CD4-positive, CD25-positive, alpha-beta regulatory T cell (primary cell): ENCODE data around the gene CEP89. TPM values are rescaled to one million over a fixed set of nuclear protein-coding genes. Genes with fewer than 3 reads are reported as not detected.
A peak's percentile ranks its signal among the peaks of the same experiment; 100 is the strongest.
"Not testable (repeated sequence)": the region's sequence is repeated elsewhere in the genome, so short reads cannot be mapped to it uniquely, and the experiment has no call there.

Experiments used
- ATAC-seq, 2 donors: fragments of 150-1000 bp; cut with Tn5 transposase; one replicate each; pipeline ENCODE4 v1.10.0; 2021; ENCODE audit warnings: low read depth in 2 of 2, moderate number of reproducible peaks in 2 of 2, moderate library complexity in 1 of 2
- DNase-seq, 3 donors: peaks; one replicate each; pipeline versions ENCODE4 v3.0.0 to v3.0.0-alpha.2; 2012 to 2022; ENCODE audit warnings: mixed read lengths in 1 of 3
- H3K27ac ChIP-seq: one replicate; pipeline ENCODE4 v1.7.0; 2013; ENCODE audit warnings: mild to moderate bottlenecking, low read length; ENCODE audit not compliant: insufficient read depth, poor library complexity, severe bottlenecking
- H3K27me3 ChIP-seq: one replicate; pipeline ENCODE4 v1.7.0; 2013; ENCODE audit warnings: low read length; ENCODE audit not compliant: control insufficient read depth, insufficient read depth
- H3K36me3 ChIP-seq: one replicate; pipeline ENCODE4 v1.7.0; 2013; ENCODE audit warnings: mild to moderate bottlenecking, low read length, moderate library complexity; ENCODE audit not compliant: control insufficient read depth, insufficient read depth
- H3K4me1 ChIP-seq: 2 replicates; pipeline ENCODE4 v1.7.0; 2013; ENCODE audit warnings: mild to moderate bottlenecking, low read length; ENCODE audit not compliant: insufficient read depth, control insufficient read depth, poor library complexity, severe bottlenecking
- H3K4me3 ChIP-seq: one replicate; pipeline ENCODE4 v1.7.0; 2013; ENCODE audit warnings: low read depth, mild to moderate bottlenecking, low read length, moderate library complexity
- H3K9me3 ChIP-seq, 2 experiments: 1 replicate in 1 of 2; 2 replicates in 1 of 2; pipeline ENCODE4 v1.7.0; 2013; ENCODE audit warnings: low read length in 2 of 2, mild to moderate bottlenecking in 1 of 2, moderate library complexity in 1 of 2; ENCODE audit not compliant: control insufficient read depth in 2 of 2
- H3K27ac Mint-ChIP-seq, 3 donors: one replicate each; pipeline ENCODE4 v1.8.0; 2020 to 2022; ENCODE audit warnings: mild to moderate bottlenecking in 3 of 3, mixed read lengths in 3 of 3, moderate library complexity in 2 of 3
- H3K27me3 Mint-ChIP-seq: one replicate; pipeline ENCODE4 v1.8.0; 2022; ENCODE audit warnings: mild to moderate bottlenecking, mixed read lengths
- H3K36me3 Mint-ChIP-seq: one replicate; pipeline ENCODE4 v1.8.0; 2020; ENCODE audit warnings: mixed read lengths
- H3K4me1 Mint-ChIP-seq, 4 donors: one replicate each; pipeline ENCODE4 v1.8.0; 2020 to 2022; ENCODE audit warnings: mixed read lengths in 4 of 4, mild to moderate bottlenecking in 1 of 4
- H3K4me3 Mint-ChIP-seq, 4 donors: one replicate each; pipeline ENCODE4 v1.8.0; 2020 to 2022; ENCODE audit warnings: mild to moderate bottlenecking in 4 of 4, mixed read lengths in 4 of 4, moderate library complexity in 3 of 4
- H3K9me3 Mint-ChIP-seq, 7 donors: one replicate each; pipeline ENCODE4 v1.8.0; 2020 to 2022; ENCODE audit warnings: mixed read lengths in 7 of 7, mild to moderate bottlenecking in 3 of 7, moderate library complexity in 2 of 7
- polyA plus RNA-seq, 4 donors: library from polyadenylated mRNA; unstranded; fragments of 300-500 nt; fragmentation: Illumina TruSeq; gene quantifications; one replicate each; pipeline ENCODE4 v1.2.3, GENCODE V29; 2021
- total RNA-seq: library from RNA; stranded (reverse); gene quantifications from one replicate; pipeline ENCODE4 v1.2.3, GENCODE V29; 2022

The CEP89 gene
- total and polyA plus RNA-seq, 5 donors from 2014 or later = 8.7 to 11.3 (median 10.2) TPM

- H3K4me3 Mint-ChIP-seq, DNase-seq, H3K27ac ChIP-seq, ATAC-seq, H3K27me3 ChIP-seq, H3K27ac Mint-ChIP-seq, H3K36me3 Mint-ChIP-seq, H3K9me3 ChIP-seq, H3K4me1 ChIP-seq, H3K4me3 ChIP-seq, H3K27me3 Mint-ChIP-seq, H3K36me3 ChIP-seq, H3K9me3 Mint-ChIP-seq: not testable (repeated sequence)
- peaks cover 7 to 20% (median 8%) of the 10 kb centered on the region in 4 donors for H3K4me1 Mint-ChIP-seq
These were observed 139.7 kb downstream of the CEP89 start for GRCh38 chr19:32832094-32832493.

GRCh38 chr19:32831611-32832010, 140.1 kb downstream of the CEP89 start:
- Mint-ChIP-seq H3K27ac (no peak overlapping the region), H3K4me1 (peaks cover 2 to 15% (median 5%) of the 10 kb centered on the region in 4 donors), H3K4me3 (no peak overlapping the region), H3K36me3 (no peaks in the 10 kb centered on the region), H3K9me3 (no peaks in the 10 kb centered on the region), H3K27me3 (peaks cover 4% of the 10 kb centered on the region)
- Histone ChIP-seq H3K4me3 (no peak overlapping the region), H3K36me3 (no peaks in the 10 kb centered on the region), H3K27ac (no peak overlapping the region), H3K9me3 (no peaks in the 10 kb centered on the region), H3K4me1 (no peaks in the 10 kb centered on the region), H3K27me3 (no peaks in the 10 kb centered on the region)
- no peak for DNase-seq
- ATAC-seq = no peak

- Histone ChIP-seq H3K4me3 (no peak overlapping the region), H3K27ac (no peak overlapping the region), H3K9me3 (no peaks in the 10 kb centered on the region), H3K27me3 (no peaks in the 10 kb centered on the region), H3K36me3 (no peaks in the 10 kb centered on the region), H3K4me1 (no peaks in the 10 kb centered on the region)
- Mint-ChIP-seq H3K9me3 (no peaks in the 10 kb centered on the region), H3K36me3 (no peaks in the 10 kb centered on the region), H3K4me3 (no peak overlapping the region), H3K27me3 (peaks cover 7% of the 10 kb centered on the region), H3K4me1 (peaks cover 0 to 8% (median 0%) of the 10 kb centered on the region in 4 donors), H3K27ac (no peak overlapping the region)
- ATAC-seq (no peak), DNase-seq (no peak)
These were observed 141.3 kb downstream of the CEP89 start for GRCh38 chr19:32830231-32831014.

DNA sequence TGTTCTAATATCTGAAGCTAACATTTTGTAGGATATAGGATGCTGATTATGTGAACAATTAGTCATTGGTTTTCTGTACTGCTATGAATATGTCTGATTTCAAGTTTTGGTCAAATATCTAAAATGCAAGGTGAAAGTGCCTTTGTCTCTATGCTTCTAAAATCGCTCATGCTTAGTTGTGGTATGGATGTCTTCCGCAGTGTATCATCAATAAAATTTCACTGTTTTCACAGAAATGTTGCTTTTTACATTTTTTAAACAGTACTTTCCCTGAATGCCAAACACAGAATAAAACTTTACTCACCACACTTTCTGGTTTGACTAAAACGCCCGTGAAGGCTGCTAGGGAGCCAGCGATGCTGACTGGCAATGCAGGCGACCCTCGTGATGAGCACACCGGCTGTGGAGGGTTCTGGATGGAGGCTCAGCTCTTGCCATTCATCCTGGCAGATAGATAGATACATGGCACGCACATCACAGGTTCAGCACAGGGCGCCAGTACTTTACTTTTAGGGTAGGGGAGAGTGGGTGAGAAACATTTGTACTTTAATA, 142.3 kb downstream of the CEP89 start:
- ATAC-seq (no peak), DNase-seq (no peak)
- H3K27me3 ChIP-seq = no peaks in the 10 kb centered on the region
- H3K27me3 Mint-ChIP-seq = peaks cover 16% of the 10 kb centered on the region
- H3K4me1 Mint-ChIP-seq = peaks cover 0 to 8% (median 0%) of the 10 kb centered on the region in 4 donors
- H3K36me3 Mint-ChIP-seq = no peaks in the 10 kb centered on the region
- H3K4me3 ChIP-seq = no peak overlapping the region
- no peaks in the 10 kb centered on the region for H3K4me1 ChIP-seq
- no peaks in the 10 kb centered on the region for H3K9me3 Mint-ChIP-seq
- H3K27ac Mint-ChIP-seq = peak overlapping the region in 2 of 3 donors; percentile 30 to 31
- H3K27ac ChIP-seq = no peak overlapping the region
- H3K36me3 ChIP-seq = no peaks in the 10 kb centered on the region
- no peaks in the 10 kb centered on the region for H3K9me3 ChIP-seq
- peak overlapping the region in 2 of 4 donors; percentile 48 to 67 for H3K4me3 Mint-ChIP-seq

DNA sequence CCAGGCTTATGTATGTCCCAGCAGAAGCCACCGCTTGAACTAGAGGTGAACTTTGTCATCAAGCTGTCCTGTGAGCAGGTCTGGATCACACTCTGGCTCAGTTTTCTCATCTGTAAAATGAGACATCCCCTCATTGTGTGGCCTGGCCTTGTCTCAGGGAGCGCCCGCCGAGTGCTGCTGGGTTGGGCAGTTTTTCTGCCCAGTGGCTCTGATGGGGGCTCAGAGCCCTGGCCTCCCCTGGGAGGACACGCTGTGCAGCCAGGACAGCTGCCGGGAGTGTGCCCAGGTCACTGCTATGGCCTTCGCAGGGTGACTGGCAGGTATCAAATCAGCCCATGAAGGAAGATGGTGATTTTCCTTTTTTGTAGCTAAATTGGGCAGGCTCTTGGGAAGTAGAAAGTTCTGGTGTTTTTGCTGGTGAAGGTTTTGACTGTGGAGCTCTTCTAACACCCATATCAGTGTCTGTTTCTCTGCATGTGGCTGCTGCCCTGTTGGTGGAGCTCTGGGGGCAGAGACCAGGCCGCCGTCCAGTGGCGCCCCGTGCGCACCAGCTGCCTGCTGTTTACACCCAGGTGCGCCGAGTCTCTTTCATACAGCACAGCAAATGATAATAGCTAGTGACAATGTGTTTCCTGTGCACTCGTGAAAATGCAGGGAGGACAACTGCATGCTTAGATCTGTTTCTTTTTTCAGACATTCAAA, 143.0 kb downstream of the CEP89 start:
- H3K4me1 ChIP-seq = no peaks in the 10 kb centered on the region
- H3K27me3 ChIP-seq = no peaks in the 10 kb centered on the region
- no peak for ATAC-seq
- no peaks in the 10 kb centered on the region for H3K36me3 Mint-ChIP-seq
- peak overlapping the region in 2 of 3 donors; percentile 30 to 72 for H3K27ac Mint-ChIP-seq
- peaks cover 16% of the 10 kb centered on the region for H3K27me3 Mint-ChIP-seq
- no peak overlapping the region for H3K27ac ChIP-seq
- peak overlapping the region in 2 of 4 donors; percentile 52 to 67 for H3K4me3 Mint-ChIP-seq
- peaks cover 0 to 8% (median 1%) of the 10 kb centered on the region in 4 donors for H3K4me1 Mint-ChIP-seq
- no peak overlapping the region for H3K4me3 ChIP-seq
- H3K9me3 ChIP-seq = no peaks in the 10 kb centered on the region
- peak in 1 of 3 donors; percentile 4 for DNase-seq
- no peaks in the 10 kb centered on the region for H3K9me3 Mint-ChIP-seq
- H3K36me3 ChIP-seq = no peaks in the 10 kb centered on the region

GRCh38 chr19:32828139-32828538, 143.6 kb downstream of the CEP89 start:
- H3K4me3 Mint-ChIP-seq = no peak overlapping the region
- Histone ChIP-seq H3K27ac (no peak overlapping the region), H3K4me3 (no peak overlapping the region), H3K4me1 (no peaks in the 10 kb centered on the region), H3K9me3 (no peaks in the 10 kb centered on the region), H3K27me3 (no peaks in the 10 kb centered on the region), H3K36me3 (no peaks in the 10 kb centered on the region)
- H3K9me3 Mint-ChIP-seq = no peaks in the 10 kb centered on the region
- ATAC-seq = no peak
- H3K36me3 Mint-ChIP-seq = no peaks in the 10 kb centered on the region
- H3K27ac Mint-ChIP-seq = no peak overlapping the region
- H3K4me1 Mint-ChIP-seq = peaks cover 0 to 8% (median 4%) of the 10 kb centered on the region in 4 donors
- H3K27me3 Mint-ChIP-seq = peaks cover 22% of the 10 kb centered on the region
- DNase-seq = no peak
